A549 (cell line): ENCODE measurements around the gene ATP6V0A4. TPM values are rescaled to one million over a fixed set of nuclear protein-coding genes. Genes with fewer than 3 reads are reported as not detected.

Experiments
- ATAC-seq, 2 experiments: fragments of 200-7000 bp in 1 of 2; fragments of >200 bp in 1 of 2; cut with Nextera tagmentation in 1 of 2; cut with Tn5 transposase in 1 of 2; 3 replicates each; pipeline versions ENCODE4 v1.8.0 to v1.9.1; 2018 to 2020; ENCODE audit warnings: mild to moderate bottlenecking in 1 of 2, moderate library complexity in 1 of 2
- CTCF ChIA-PET: fragments of 300-600 bp; sonication (Branson Sonifier 250); formaldehyde crosslinking; extraction: SDS; loops from one replicate; lab custom pipeline; 2021; ENCODE audit warnings: antibody characterized with exemption, inconsistent platforms; lab: Yijun Ruan, JAX
- POLR2A ChIA-PET: fragments of 350-600 bp; formaldehyde crosslinking; extraction: SDS; loops from one replicate; lab custom pipeline; 2021; ENCODE audit warnings: antibody characterized with exemption, inconsistent platforms; lab: Yijun Ruan, JAX
- DNase-seq, 2 experiments: peaks; one replicate each; pipeline versions ENCODE4 v3.0.0 to v3.0.0-alpha.2; 2011 to 2016; ENCODE audit warnings: low read depth in 1 of 2, low spot score in 1 of 2
- FAIRE-seq: peaks from 2 replicates; lab custom pipeline; 2011; peaks lifted over from hg19 to GRCh38; lab: Jason Lieb, UNC
- H3K27ac ChIP-seq, 2 experiments: fragments of >200 bp; sonication (Bioruptor Twin); formaldehyde crosslinking; 3 replicates each; pipeline ENCODE4 v1.5.1; 2016 to 2017
- H3K4me1 ChIP-seq: fragments of >200 bp; sonication (Bioruptor Twin); formaldehyde crosslinking; 3 replicates; pipeline ENCODE4 v1.6.1; 2016
- H3K4me2 ChIP-seq: fragments of >200 bp; sonication (Bioruptor Twin); formaldehyde crosslinking; 3 replicates; pipeline ENCODE4 v1.6.1; 2016
- H3K4me3 ChIP-seq: fragments of >200 bp; sonication (Bioruptor Twin); formaldehyde crosslinking; 3 replicates; pipeline ENCODE4 v1.5.1; 2016
- H3K9me3 ChIP-seq: fragments of >200 bp; sonication (Bioruptor Twin); formaldehyde crosslinking; 3 replicates; pipeline ENCODE4 v1.6.1; 2016
- FOSL2 ChIP-seq, 2 experiments: fragments of 450-650 bp in 1 of 2; fragments of >200 bp in 1 of 2; sonication (Bioruptor Twin) in 1 of 2; formaldehyde crosslinking; IDR thresholded peaks; 2 replicates each; pipeline versions ENCODE4 v1.5.0 to v1.6.1; 2016 to 2020; ENCODE audit warnings: mild to moderate bottlenecking in 1 of 2, moderate library complexity in 1 of 2
- FOXS1 ChIP-seq: fragments of 250-450 bp; sonication (Bioruptor Pico); IDR thresholded peaks from 2 replicates; pipeline ENCODE4 v1.5.0; 2020; ENCODE audit warnings: mild to moderate bottlenecking, moderate library complexity
- GATA3 ChIP-seq: IDR thresholded peaks from 2 replicates; pipeline ENCODE4 v1.6.1; 2012; ENCODE audit warnings: borderline replicate concordance
- HDAC2 ChIP-seq: fragments of 200-600 bp; sonication (generic); IDR thresholded peaks from 2 replicates; pipeline ENCODE4 v1.6.1; 2016
- HOXB13 ChIP-seq: fragments of 250-450 bp; sonication (Bioruptor Pico); IDR thresholded peaks from 2 replicates; pipeline ENCODE4 v1.5.0; 2020; ENCODE audit warnings: low read depth, mild to moderate bottlenecking, moderate library complexity
- NFE2L2 ChIP-seq: fragments of 150-350 bp; conservative IDR thresholded peaks from 2 replicates; pipeline ENCODE4 v1.6.1; 2014; ENCODE audit warnings: low read length
- POLR2A ChIP-seq: IDR thresholded peaks from 2 replicates; pipeline ENCODE4 v1.6.1; 2012; ENCODE audit warnings: mild to moderate bottlenecking, low read length
- RCOR1 ChIP-seq: fragments of 150-350 bp; IDR thresholded peaks from 2 replicates; pipeline ENCODE4 v1.6.1; 2014; ENCODE audit warnings: antibody characterized with exemption, low read length, low read depth
- RFX5 ChIP-seq: fragments of 450-650 bp; IDR thresholded peaks from 2 replicates; pipeline ENCODE4 v1.7.1; 2014; ENCODE audit warnings: antibody characterized with exemption, mild to moderate bottlenecking, moderate library complexity
- RNF2 ChIP-seq: fragments of 200-600 bp; sonication (generic); IDR thresholded peaks from 2 replicates; pipeline ENCODE4 v1.6.1; 2016; ENCODE audit warnings: low read depth, mild to moderate bottlenecking, antibody characterized with exemption, moderate library complexity, borderline replicate concordance
- TP53 ChIP-seq: fragments of 250-450 bp; sonication (Bioruptor Pico); IDR thresholded peaks from 2 replicates; pipeline ENCODE4 v1.5.0; 2021; ENCODE audit warnings: mild to moderate bottlenecking, moderate library complexity
- ZC3H11A ChIP-seq: fragments of 450-650 bp; IDR thresholded peaks from 2 replicates; pipeline ENCODE4 v1.6.1; 2014; ENCODE audit warnings: antibody characterized with exemption, mild to moderate bottlenecking
- ZNF302 ChIP-seq: fragments of 250-450 bp; sonication (Bioruptor Pico); IDR thresholded peaks from 2 replicates; pipeline ENCODE4 v1.9.0; 2021; ENCODE audit warnings: inconsistent platforms, mild to moderate bottlenecking, moderate library complexity
- WGBS: methylation state at CpG from one replicate; pipeline ENCODE4 v1.1.6; 2017; ENCODE audit errors: missing lambda C conversion rate; 5-methylcytosine and 5-hydroxymethylcytosine counted together
- polyA plus RNA-seq, 4 experiments: library from polyadenylated mRNA; depleted of rRNA in 3 of 4; stranded (reverse); fragments of >200 nt; fragmentation: RNase III in 1 of 4; extraction: RNeasy Plus Mini Kit Qiagen cat#74134 plus additional on column Dnase treatment in 1 of 4; gene quantifications; 2 replicates in 3 of 4; 3 replicates in 1 of 4; pipeline ENCODE4 v1.2.3, GENCODE V29; 2011 to 2017
- TF ChIP-seq, protein P1 (sequence below): IDR thresholded peaks from 2 replicates; pipeline ENCODE4 v1.6.1; 2012; ENCODE audit warnings: low read depth, borderline replicate concordance
- TF ChIP-seq, protein P2 (sequence below): fragments of >200 bp; sonication (Bioruptor Twin); formaldehyde crosslinking; IDR thresholded peaks from 2 replicates; pipeline ENCODE4 v1.6.1; 2016

Gene ATP6V0A4
- polyA plus RNA-seq, 2 of the 4 experiments (the other 2 are of a cell fraction): 0.09 to 0.25 TPM

- CTCF ChIA-PET: interaction anchor here (0.7 to 1.1 kb wide), 2 partner anchors 409 to 658 kb away, joined by 3 read pairs; partner anchors contain the start of gene LUC7L2
- FAIRE-seq: no peak
- WGBS: 41% methylated on average over 2 of the region's 2 CpGs
Observed at GRCh38 chr7:138701537-138701923, 96.5 kb downstream of the ATP6V0A4 start.

GRCh38 chr7:138700857-138701536, 97.0 kb downstream of the ATP6V0A4 start, which contains the start of gene SVOPL:
TSS of gene SVOPL (minus strand) at chr7:138701362. CDS start at chr7:138679045, 22,317 bp downstream.
- ATAC-seq: no peak
- H3K4me1 ChIP-seq: no peaks in the 10 kb centered on the region
- no peak within 1 kb of the TSS for H3K4me3 ChIP-seq
- WGBS: 28% methylated on average over 7 of the region's 7 CpGs
- TF ChIP-seq FOSL2 (IDR thresholded peaks at IDR 0.05): no peak
- no peak for TF ChIP-seq FOSL2 (CRISPR knock-in tag; IDR thresholded peaks at IDR 0.05)
- TF ChIP-seq, protein P1, sequence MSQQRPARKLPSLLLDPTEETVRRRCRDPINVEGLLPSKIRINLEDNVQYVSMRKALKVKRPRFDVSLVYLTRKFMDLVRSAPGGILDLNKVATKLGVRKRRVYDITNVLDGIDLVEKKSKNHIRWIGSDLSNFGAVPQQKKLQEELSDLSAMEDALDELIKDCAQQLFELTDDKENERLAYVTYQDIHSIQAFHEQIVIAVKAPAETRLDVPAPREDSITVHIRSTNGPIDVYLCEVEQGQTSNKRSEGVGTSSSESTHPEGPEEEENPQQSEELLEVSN: no peak
- no peak for TF ChIP-seq GATA3
- no peak for TF ChIP-seq FOXS1 (CRISPR knock-in tag)
- no peak for TF ChIP-seq HOXB13 (CRISPR knock-in tag)
- TF ChIP-seq ZC3H11A: no peak
- no peak for TF ChIP-seq RCOR1
- no peak for TF ChIP-seq NFE2L2
- no peak for TF ChIP-seq TP53
- TF ChIP-seq, all 56 proteins: peak for 0
- H3K4me2 ChIP-seq: no peak within 1 kb of the TSS
- no peak within 1 kb of the TSS for H3K27ac ChIP-seq
- ChIA-PET CTCF (interaction anchor here (1.1 kb wide), 1 partner anchor 409 kb away, joined by 3 read pairs; no protein-coding TSS in a partner anchor), POLR2A (no interaction called here)
- H3K9me3 ChIP-seq: no peaks in the 10 kb centered on the region
- DNase-seq: no peak
- FAIRE-seq: no peak

More at GRCh38 chr7:138701537-138701923, 96.5 kb downstream of the ATP6V0A4 start:
- no peak overlapping the region for H3K4me3 ChIP-seq
- ATAC-seq: no peak
- no peak overlapping the region for H3K4me2 ChIP-seq
- POLR2A ChIA-PET: no interaction called here
- no peak for TF ChIP-seq RFX5
- no peak for TF ChIP-seq HDAC2
- TF ChIP-seq HOXB13 (CRISPR knock-in tag): no peak
- no peak for DNase-seq
- H3K4me1 ChIP-seq: no peaks in the 10 kb centered on the region
- H3K27ac ChIP-seq: no peak overlapping the region
- H3K9me3 ChIP-seq: no peaks in the 10 kb centered on the region

- H3K27ac ChIP-seq: no peak overlapping the region
- FAIRE-seq: no peak
- no peak for DNase-seq
- ATAC-seq: no peak
- POLR2A ChIA-PET: no interaction called here
- CTCF ChIA-PET: interaction anchor here (0.6 kb wide), 1 partner anchor 35 kb away, joined by 4 read pairs; no protein-coding TSS in a partner anchor
- TF ChIP-seq POLR2A: no peak
- H3K9me3 ChIP-seq: no peaks in the 10 kb centered on the region
- no peaks in the 10 kb centered on the region for H3K4me1 ChIP-seq
- no peak overlapping the region for H3K4me2 ChIP-seq
- no peak overlapping the region for H3K4me3 ChIP-seq
- WGBS: 15% methylated on average over 9 of the region's 9 CpGs
Observed at GRCh38 chr7:138699661-138700060, 98.3 kb downstream of the ATP6V0A4 start.

- POLR2A ChIA-PET: no interaction called here
- no peak for TF ChIP-seq GATA3
- TF ChIP-seq ZNF302 (CRISPR knock-in tag): no peak
- no peak for TF ChIP-seq HOXB13 (CRISPR knock-in tag)
- no peak for TF ChIP-seq RCOR1
- TF ChIP-seq, protein P2, sequence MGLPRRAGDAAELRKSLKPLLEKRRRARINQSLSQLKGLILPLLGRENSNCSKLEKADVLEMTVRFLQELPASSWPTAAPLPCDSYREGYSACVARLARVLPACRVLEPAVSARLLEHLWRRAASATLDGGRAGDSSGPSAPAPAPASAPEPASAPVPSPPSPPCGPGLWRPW: no peak
- no peak for TF ChIP-seq RNF2
- CTCF ChIA-PET: no interaction called here
- no peaks in the 10 kb centered on the region for H3K9me3 ChIP-seq
- no peak for FAIRE-seq
- no peak for ATAC-seq
- 50% methylated on average over 7 of the region's 7 CpGs for WGBS
- no peak overlapping the region for H3K27ac ChIP-seq
- DNase-seq: no peak
- no peak overlapping the region for H3K4me2 ChIP-seq
- H3K4me1 ChIP-seq: no peaks in the 10 kb centered on the region
- H3K4me3 ChIP-seq: no peak overlapping the region
Observed at GRCh38 chr7:138698281-138698680, 99.7 kb downstream of the ATP6V0A4 start.
